H9 (cell line): Measurements from ENCODE around the gene EFCAB10. TPM values are rescaled to one million over a fixed set of nuclear protein-coding genes. Genes with fewer than 3 reads are reported as not detected.
"Not testable (repeated sequence)": the region's sequence is repeated elsewhere in the genome, so short reads cannot be mapped to it uniquely, and the experiment has no call there.

Source experiments
- DNase-seq: peaks from one replicate; pipeline ENCODE4 v3.0.0-alpha.2; 2017
- H2AFZ ChIP-seq: one replicate; pipeline ENCODE4 v1.6.1; 2013; ENCODE audit warnings: mild to moderate bottlenecking, low read length, control low read depth, moderate library complexity
- H2AK5ac ChIP-seq: 2 replicates; pipeline ENCODE4 v1.6.1; 2013; ENCODE audit warnings: low read length, control low read depth, mixed read lengths; ENCODE audit not compliant: insufficient read length
- H2BK120ac ChIP-seq: one replicate; pipeline ENCODE4 v1.6.1; 2013; ENCODE audit warnings: low read depth, mild to moderate bottlenecking, low read length, control low read depth, inconsistent platforms; ENCODE audit not compliant: poor library complexity, severe bottlenecking
- H2BK12ac ChIP-seq: 2 replicates; pipeline ENCODE4 v1.6.1; 2013; ENCODE audit warnings: low read length, control low read depth, mixed read lengths, low read depth; ENCODE audit not compliant: insufficient read length
- H2BK15ac ChIP-seq: 2 replicates; pipeline ENCODE4 v1.6.1; 2013; ENCODE audit warnings: low read depth, low read length, control low read depth
- H2BK20ac ChIP-seq: one replicate; pipeline ENCODE4 v1.6.1; 2013; ENCODE audit warnings: low read depth, mild to moderate bottlenecking, low read length, control low read depth, inconsistent platforms; ENCODE audit not compliant: poor library complexity, severe bottlenecking
- H2BK5ac ChIP-seq: 2 replicates; pipeline ENCODE4 v1.6.1; 2013; ENCODE audit warnings: low read length, control low read depth, mixed read lengths; ENCODE audit not compliant: insufficient read length
- H3K14ac ChIP-seq: 2 replicates; pipeline ENCODE4 v1.6.1; 2013; ENCODE audit warnings: low read length, control low read depth; ENCODE audit not compliant: insufficient read depth
- H3K18ac ChIP-seq: 2 replicates; pipeline ENCODE4 v1.6.1; 2013; ENCODE audit warnings: low read depth, mild to moderate bottlenecking, mixed read lengths, low read length, control low read depth; ENCODE audit not compliant: insufficient read length
- H3K23ac ChIP-seq: 2 replicates; pipeline ENCODE4 v1.6.1; 2013; ENCODE audit warnings: low read length, control low read depth, mixed read lengths, low read depth; ENCODE audit not compliant: insufficient read length
- H3K23me2 ChIP-seq: 2 replicates; pipeline ENCODE4 v1.6.1; 2013; ENCODE audit warnings: low read depth, mild to moderate bottlenecking, mixed read lengths, low read length, control low read depth; ENCODE audit not compliant: insufficient read length, poor library complexity, severe bottlenecking
- H3K27ac ChIP-seq: 2 replicates; pipeline ENCODE4 v1.5.1; 2013; ENCODE audit warnings: low read length, control low read depth, mixed read lengths, low read depth; ENCODE audit not compliant: insufficient read length
- H3K27me3 ChIP-seq: 2 replicates; pipeline ENCODE4 v1.6.1; 2013; ENCODE audit warnings: low read length, control low read depth, inconsistent platforms; ENCODE audit not compliant: insufficient read depth
- H3K4ac ChIP-seq: 2 replicates; pipeline ENCODE4 v1.6.1; 2013; ENCODE audit warnings: low read depth, mild to moderate bottlenecking, control low read depth, inconsistent platforms, low read length, moderate library complexity
- H3K4me1 ChIP-seq: 2 replicates; pipeline ENCODE4 v1.6.1; 2013; ENCODE audit warnings: low read length, control low read depth, inconsistent platforms; ENCODE audit not compliant: insufficient read depth
- H3K4me2 ChIP-seq: 2 replicates; pipeline ENCODE4 v1.6.1; 2013; ENCODE audit warnings: low read length, control low read depth, mixed read lengths; ENCODE audit not compliant: insufficient read length, insufficient read depth
- H3K56ac ChIP-seq: 2 replicates; pipeline ENCODE4 v1.6.1; 2013; ENCODE audit warnings: low read depth, mild to moderate bottlenecking, mixed read lengths, low read length, control low read depth; ENCODE audit not compliant: insufficient read length
- H3K79me1 ChIP-seq: 2 replicates; pipeline ENCODE4 v1.6.1; 2013; ENCODE audit warnings: low read depth, mild to moderate bottlenecking, moderate library complexity, low read length, control low read depth, inconsistent platforms; ENCODE audit not compliant: insufficient read depth, poor library complexity, severe bottlenecking
- H3K79me2 ChIP-seq: 2 replicates; pipeline ENCODE4 v1.6.1; 2013; ENCODE audit warnings: low read length, control low read depth, inconsistent platforms; ENCODE audit not compliant: insufficient read depth
- H3K9ac ChIP-seq: 2 replicates; pipeline ENCODE4 v1.6.1; 2013; ENCODE audit warnings: low read length, control low read depth, mixed read lengths; ENCODE audit not compliant: insufficient read length; ENCODE audit errors: extremely low read depth
- H3K9me3 ChIP-seq: one replicate; pipeline ENCODE4 v1.6.1; 2013; ENCODE audit warnings: low read depth, low read length, inconsistent platforms; ENCODE audit not compliant: control insufficient read depth
- H3T11ph ChIP-seq: one replicate; pipeline ENCODE4 v1.6.1; 2013; ENCODE audit warnings: mild to moderate bottlenecking, low read length, control low read depth, inconsistent platforms
- H4K20me1 ChIP-seq: one replicate; pipeline ENCODE4 v1.6.1; 2013; ENCODE audit not compliant: control insufficient read depth, insufficient read length, insufficient read depth
- H4K5ac ChIP-seq: 2 replicates; pipeline ENCODE4 v1.6.1; 2013; ENCODE audit warnings: low read depth, mild to moderate bottlenecking, mixed read lengths, low read length, control low read depth; ENCODE audit not compliant: insufficient read length
- H4K8ac ChIP-seq: replicated peaks from 2 replicates; pipeline ENCODE4 v1.6.1; 2013; ENCODE audit warnings: low read length, control low read depth, mixed read lengths, low read depth; ENCODE audit not compliant: insufficient read length
- H4K91ac ChIP-seq: 2 replicates; pipeline ENCODE4 v1.6.1; 2013; ENCODE audit warnings: low read depth, mild to moderate bottlenecking, moderate library complexity, mixed read lengths, low read length, control low read depth; ENCODE audit not compliant: insufficient read length
- H3K27ac Mint-ChIP-seq, 3 experiments: 2 replicates in 2 of 3; 3 replicates in 1 of 3; pipeline ENCODE4 v1.8.0; 2020 to 2021; ENCODE audit warnings: mixed read lengths in 3 of 3, mild to moderate bottlenecking in 1 of 3, moderate library complexity in 1 of 3
- H3K27me3 Mint-ChIP-seq: 2 replicates; pipeline ENCODE4 v1.8.0; 2021; ENCODE audit warnings: low read depth, mild to moderate bottlenecking, moderate library complexity, mixed read lengths
- H3K36me3 Mint-ChIP-seq, 3 experiments: 2 replicates in 2 of 3; 3 replicates in 1 of 3; pipeline ENCODE4 v1.8.0; 2020 to 2021; ENCODE audit warnings: low read depth in 3 of 3, mixed read lengths in 3 of 3; ENCODE audit not compliant: insufficient read depth in 1 of 3
- H3K4me1 Mint-ChIP-seq, 2 experiments: 2 replicates each; pipeline ENCODE4 v1.8.0; 2020; ENCODE audit warnings: mixed read lengths in 2 of 2
- H3K4me3 Mint-ChIP-seq, 2 experiments: 2 replicates in 1 of 2; 3 replicates in 1 of 2; pipeline ENCODE4 v1.8.0; 2020 to 2021; ENCODE audit warnings: mild to moderate bottlenecking in 2 of 2, mixed read lengths in 2 of 2, moderate library complexity in 1 of 2
- H3K9me3 Mint-ChIP-seq, 2 experiments: 2 replicates in 1 of 2; 3 replicates in 1 of 2; pipeline ENCODE4 v1.8.0; 2020; ENCODE audit warnings: mild to moderate bottlenecking in 2 of 2, mixed read lengths in 2 of 2, moderate library complexity in 1 of 2
- WGBS: extraction: QIAGEN DNeasy Blood & Tissue Kit; methylation state at CpG from one replicate; pipeline ENCODE4 v1.1.7; 2013; ENCODE audit warnings: missing lambda C conversion rate, low lambda C conversion rate, mixed read lengths; ENCODE audit not compliant: insufficient read length; ENCODE audit errors: extremely low coverage; 5-methylcytosine and 5-hydroxymethylcytosine counted together
- total RNA-seq: library from RNA; stranded (reverse); gene quantifications from 2 replicates; pipeline ENCODE4 v1.2.1, GENCODE V29; 2021
- TF ChIP-seq, protein P1 (sequence below): fragments of 200-600 bp; sonication (generic); conservative IDR thresholded peaks from 3 replicates; pipeline ENCODE4 v1.8.0; 2021; ENCODE audit warnings: antibody characterized with exemption, mild to moderate bottlenecking

EFCAB10 gene
- total RNA-seq, 1 experiment from 2014 or later, result 1.5 TPM

DNA sequence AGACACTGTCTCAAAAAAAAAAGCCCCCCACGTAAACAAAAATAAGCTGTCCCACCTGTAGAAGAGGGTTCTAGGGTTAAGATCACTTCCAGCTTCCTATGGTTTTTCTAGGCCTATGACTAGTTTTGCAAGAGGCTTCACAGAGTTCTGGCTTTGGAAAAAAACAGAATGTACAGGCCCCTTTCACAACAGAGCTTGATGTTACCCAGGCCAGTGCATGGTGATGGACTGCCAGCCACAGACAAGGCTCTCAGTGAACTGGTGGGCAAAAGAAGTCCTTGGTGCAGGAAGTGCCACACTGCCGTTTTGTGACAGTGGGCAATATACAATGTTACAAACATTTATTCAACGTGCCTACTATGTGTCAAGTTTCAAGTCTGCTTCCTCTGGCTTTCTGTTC lies 18.3 kb upstream of the EFCAB10 start:
- no CpG with 5 or more reads among the region's 3 CpGs for WGBS
- TF ChIP-seq, protein P1, sequence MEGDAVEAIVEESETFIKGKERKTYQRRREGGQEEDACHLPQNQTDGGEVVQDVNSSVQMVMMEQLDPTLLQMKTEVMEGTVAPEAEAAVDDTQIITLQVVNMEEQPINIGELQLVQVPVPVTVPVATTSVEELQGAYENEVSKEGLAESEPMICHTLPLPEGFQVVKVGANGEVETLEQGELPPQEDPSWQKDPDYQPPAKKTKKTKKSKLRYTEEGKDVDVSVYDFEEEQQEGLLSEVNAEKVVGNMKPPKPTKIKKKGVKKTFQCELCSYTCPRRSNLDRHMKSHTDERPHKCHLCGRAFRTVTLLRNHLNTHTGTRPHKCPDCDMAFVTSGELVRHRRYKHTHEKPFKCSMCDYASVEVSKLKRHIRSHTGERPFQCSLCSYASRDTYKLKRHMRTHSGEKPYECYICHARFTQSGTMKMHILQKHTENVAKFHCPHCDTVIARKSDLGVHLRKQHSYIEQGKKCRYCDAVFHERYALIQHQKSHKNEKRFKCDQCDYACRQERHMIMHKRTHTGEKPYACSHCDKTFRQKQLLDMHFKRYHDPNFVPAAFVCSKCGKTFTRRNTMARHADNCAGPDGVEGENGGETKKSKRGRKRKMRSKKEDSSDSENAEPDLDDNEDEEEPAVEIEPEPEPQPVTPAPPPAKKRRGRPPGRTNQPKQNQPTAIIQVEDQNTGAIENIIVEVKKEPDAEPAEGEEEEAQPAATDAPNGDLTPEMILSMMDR, result no peak
- no peaks in the 10 kb centered on the region for H3K27me3 ChIP-seq

DNA sequence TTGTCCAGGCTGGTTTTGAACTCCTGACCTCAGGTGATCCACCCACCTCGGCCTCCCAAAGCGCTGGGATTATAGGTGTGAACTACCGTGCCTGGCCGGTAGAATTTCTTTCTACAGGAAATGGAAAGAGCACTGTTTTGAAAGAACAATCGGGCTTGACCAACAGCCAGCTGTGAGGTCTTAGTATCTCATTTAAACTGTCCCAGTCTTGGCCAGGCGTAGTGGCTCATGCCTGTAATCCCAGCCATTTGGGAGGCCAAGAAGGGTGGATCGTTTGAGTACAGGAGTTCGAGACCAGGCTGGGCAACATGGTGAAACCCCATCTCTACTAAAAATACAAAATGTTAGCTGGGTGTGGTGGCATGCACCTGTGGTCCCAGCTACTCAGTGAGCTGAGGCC lies 17.8 kb upstream of the EFCAB10 start:
- H3K9me3 ChIP-seq, H3K79me1 ChIP-seq, H3T11ph ChIP-seq, H3K23me2 ChIP-seq, H3K18ac ChIP-seq, H3K27me3 ChIP-seq, H2AK5ac ChIP-seq, H4K91ac ChIP-seq, H2BK20ac ChIP-seq, H2AFZ ChIP-seq, H2BK15ac ChIP-seq, H3K14ac ChIP-seq, H4K20me1 ChIP-seq, H2BK12ac ChIP-seq, H4K5ac ChIP-seq, H3K27me3 Mint-ChIP-seq, H3K9me3 Mint-ChIP-seq, DNase-seq, H3K56ac ChIP-seq, H3K4me2 ChIP-seq, H3K4ac ChIP-seq, H2BK5ac ChIP-seq, H3K4me3 Mint-ChIP-seq, H4K8ac ChIP-seq, H3K79me2 ChIP-seq, H3K27ac Mint-ChIP-seq, H3K9ac ChIP-seq, H3K27ac ChIP-seq, H3K36me3 Mint-ChIP-seq, H2BK120ac ChIP-seq, H3K23ac ChIP-seq: not testable (repeated sequence)
- peaks cover 11% of the 10 kb centered on the region; the same call in 1 of the 2 replicates for H3K4me1 ChIP-seq
- peaks cover 28 to 29% of the 10 kb centered on the region in 2 experiments for H3K4me1 Mint-ChIP-seq
- no CpG with 5 or more reads among the region's 8 CpGs for WGBS

More for the DNA sequence above, 18.3 kb upstream of the EFCAB10 start:
- Mint-ChIP-seq H3K9me3 (no peaks in the 10 kb centered on the region), H3K36me3 (no peaks in the 10 kb centered on the region; a peak in 2 of 7 replicates), H3K4me3 (no peak overlapping the region), H3K27ac (no peak overlapping the region), H3K27me3 (no peaks in the 10 kb centered on the region), H3K4me1 (peaks cover 25 to 26% of the 10 kb centered on the region in 2 experiments)
- H3K4me1 ChIP-seq, result peaks cover 11% of the 10 kb centered on the region; the same call in 1 of the 2 replicates
- H3K9me3 ChIP-seq, result no peaks in the 10 kb centered on the region
- DNase-seq, result no peak
- no peaks in the 10 kb centered on the region for H3K23me2 ChIP-seq
- H4K91ac ChIP-seq, result no peak overlapping the region
- H3K56ac ChIP-seq, result no peak overlapping the region
- no peak overlapping the region for H2BK20ac ChIP-seq
- no peak overlapping the region for H2BK15ac ChIP-seq
- no peak overlapping the region for H3K4me2 ChIP-seq
- no peak overlapping the region for H3K9ac ChIP-seq
- no peak overlapping the region for H3K14ac ChIP-seq
- no peak overlapping the region for H3K27ac ChIP-seq
- H2AFZ ChIP-seq, result no peak overlapping the region
- no peak overlapping the region for H2BK12ac ChIP-seq
- no peak overlapping the region for H3K23ac ChIP-seq
- no peak overlapping the region for H2AK5ac ChIP-seq
- no peak overlapping the region for H3K4ac ChIP-seq
- H3K79me1 ChIP-seq, result no peaks in the 10 kb centered on the region
- no peaks in the 10 kb centered on the region for H4K20me1 ChIP-seq
- H3K79me2 ChIP-seq, result no peaks in the 10 kb centered on the region
- no peak overlapping the region for H3T11ph ChIP-seq
- no peak overlapping the region for H4K8ac ChIP-seq
- no peak overlapping the region for H3K18ac ChIP-seq
- H2BK5ac ChIP-seq, result no peak overlapping the region
- no peak overlapping the region for H2BK120ac ChIP-seq
- H4K5ac ChIP-seq, result no peak overlapping the region
